GM12873 (cell line): ENCODE results near the gene COA1.

Experiments
- CTCF ChIP-seq: IDR thresholded peaks from 2 replicates; pipeline ENCODE4 v1.5.1; 2012; ENCODE audit warnings: low read depth, mild to moderate bottlenecking, moderate library complexity, low read length, control low read depth; ENCODE audit not compliant: insufficient read depth; ENCODE audit errors: missing control alignments

The COA1 gene

GRCh38 chr7:43679210-43680068 lies 49.9 kb downstream of the COA1 start:
- TF ChIP-seq CTCF: no peak

GRCh38 chr7:43678315-43678714 lies 51.0 kb downstream of the COA1 start:
- TF ChIP-seq CTCF: no peak

GRCh38 chr7:43677864-43678263 lies 51.5 kb downstream of the COA1 start:
- TF ChIP-seq CTCF: no peak

- TF ChIP-seq CTCF: no peak
These were observed 54.5 kb downstream of the COA1 start for GRCh38 chr7:43674559-43675436.

- TF ChIP-seq CTCF: no peak
These were observed 57.8 kb downstream of the COA1 start for GRCh38 chr7:43671521-43671920.

- TF ChIP-seq CTCF: no peak
These were observed 59.8 kb downstream of the COA1 start for GRCh38 chr7:43669286-43670081.
